GM18519 (cell line): ENCODE data around the gene PDLIM3.
"Not testable (repeated sequence)": the region's sequence is repeated elsewhere in the genome, so short reads cannot be mapped to it uniquely, and the experiment has no call there.

Experiments
- ATAC-seq: cut with Tn5 transposase; IDR thresholded peaks from one replicate; pipeline ENCODE4 v1.9.1; 2021; ENCODE audit warnings: mild to moderate bottlenecking, moderate library complexity; ENCODE audit not compliant: unreplicated experiment, low FRiP score

Gene PDLIM3

GRCh38 chr4:185534866-185535611 lies at the start of gene PDLIM3:
PDLIM3 (minus strand) TSS chr4:185535507; CDS start chr4:185535434, 73 bp downstream.
- no peak for ATAC-seq

- no peak for ATAC-seq
Measured at GRCh38 chr4:185583813-185584212, 48.5 kb upstream of the PDLIM3 start.

GRCh38 chr4:185582651-185583400 lies 47.5 kb upstream of the PDLIM3 start:
- ATAC-seq = no peak

GRCh38 chr4:185580699-185581098 lies 45.4 kb upstream of the PDLIM3 start:
- ATAC-seq = no peak

- ATAC-seq = no peak
Measured at GRCh38 chr4:185578284-185578683, 43.0 kb upstream of the PDLIM3 start.

GRCh38 chr4:185576962-185577950 lies 41.9 kb upstream of the PDLIM3 start:
- ATAC-seq = no peak

GRCh38 chr4:185576314-185576961 lies 41.1 kb upstream of the PDLIM3 start:
- ATAC-seq = no peak

- no peak for ATAC-seq
Measured at GRCh38 chr4:185573651-185574199, 38.4 kb upstream of the PDLIM3 start.

GRCh38 chr4:185570727-185571126 lies 35.4 kb upstream of the PDLIM3 start:
- no peak for ATAC-seq

GRCh38 chr4:185567381-185568376 lies 32.4 kb upstream of the PDLIM3 start:
- no peak for ATAC-seq

GRCh38 chr4:185566972-185567371 lies 31.7 kb upstream of the PDLIM3 start:
- no peak for ATAC-seq

GRCh38 chr4:185566425-185566824 lies 31.1 kb upstream of the PDLIM3 start:
- peak; percentile 62 for ATAC-seq

- ATAC-seq = no peak
Measured at GRCh38 chr4:185565696-185566095, 30.4 kb upstream of the PDLIM3 start.

GRCh38 chr4:185564349-185564748 lies 29.0 kb upstream of the PDLIM3 start:
- no peak for ATAC-seq

GRCh38 chr4:185562531-185562930 lies 27.2 kb upstream of the PDLIM3 start:
- ATAC-seq = no peak

- no peak for ATAC-seq
Measured at GRCh38 chr4:185560316-185560715, 25.0 kb upstream of the PDLIM3 start.

GRCh38 chr4:185559915-185560281 lies 24.6 kb upstream of the PDLIM3 start:
- ATAC-seq = no peak

- ATAC-seq = not testable (repeated sequence)
Measured at GRCh38 chr4:185559251-185559914, 24.1 kb upstream of the PDLIM3 start.
